ENCODE measurements around the gene PHLDB2.

Gene PHLDB2

DNA sequence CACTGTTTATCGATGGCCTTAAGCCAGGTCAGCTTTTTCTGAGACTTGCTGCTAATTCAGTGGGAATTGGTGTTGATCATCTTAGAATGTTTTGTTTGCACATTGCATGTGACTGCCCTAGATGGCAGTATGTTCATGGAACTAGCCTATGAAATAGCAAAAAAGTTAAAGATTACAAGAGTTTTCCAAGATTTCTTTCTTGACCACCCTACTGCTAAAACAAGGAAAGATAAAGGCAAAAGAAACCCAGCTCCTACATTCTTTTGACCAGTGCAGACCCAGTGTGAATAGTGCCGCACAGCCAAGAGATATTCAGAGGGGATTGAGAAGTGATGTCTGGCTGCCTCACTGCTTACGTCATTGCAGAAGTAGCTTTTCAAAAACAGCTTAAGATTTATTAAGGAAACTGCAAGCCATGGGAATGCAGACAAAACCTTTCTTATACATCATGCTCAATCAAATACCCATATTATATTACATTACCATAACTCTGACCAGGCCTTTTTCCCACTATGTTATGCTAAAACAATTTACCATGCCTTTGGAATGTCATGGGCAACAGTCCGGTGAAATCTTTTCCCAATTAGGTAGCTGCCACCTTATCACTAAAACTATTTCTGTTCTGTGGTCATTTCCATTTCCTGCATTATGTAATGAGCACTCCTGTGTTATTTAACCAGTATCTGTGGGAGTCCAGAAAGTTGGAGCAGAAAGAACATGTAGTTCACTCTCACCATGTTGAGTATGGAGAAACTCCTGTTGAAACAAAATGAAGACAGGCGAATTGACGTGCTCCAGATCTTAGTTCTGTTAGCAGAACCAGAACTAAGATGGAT is 6.0 kb downstream of the PHLDB2 start:
- no peak overlapping the region for H4K91ac ChIP-seq (ENCODE audit: low read depth, low read length, poor library complexity)
- no peak overlapping the region for H2BK15ac ChIP-seq (ENCODE audit: low read length)
- H3K4me2 ChIP-seq (ENCODE audit: insufficient read depth, low read length, poor library complexity, severe bottlenecking), result no peak overlapping the region
- H3K14ac ChIP-seq (ENCODE audit: low read length), result no peak overlapping the region
- WGBS, 2 donors (ENCODE audit: extremely low coverage in 2 of 2, insufficient read length in 2 of 2, insufficient replicate concordance in 1 of 2), result no CpG with 5 or more reads among the region's 6 CpGs
- no peaks in the 10 kb centered on the region for H3K79me1 ChIP-seq (ENCODE audit: low read depth, low read length)
- no peak overlapping the region for H2BK12ac ChIP-seq (ENCODE audit: low read length)
- H3K4ac ChIP-seq (ENCODE audit: low read length), result no peak overlapping the region
- peaks cover 0 to 2% of the 10 kb centered on the region in 2 donors for H3K9me3 ChIP-seq (replicated peaks in 1 of 2; ENCODE audit: control insufficient read depth in 2 of 2, insufficient read depth in 1 of 2, low read depth in 1 of 2, low read length in 2 of 2)
- no peak overlapping the region for H2BK120ac ChIP-seq (ENCODE audit: low read depth, low read length)
- H3K36me3 ChIP-seq (replicated peaks in 1 of 2; ENCODE audit: control insufficient read depth in 2 of 2, insufficient read depth in 2 of 2, low read length in 2 of 2), result no peaks in the 10 kb centered on the region
- H3K27ac ChIP-seq (replicated peaks; ENCODE audit: low read length), result no peak overlapping the region
- peak overlapping the region; percentile 6 for H2AFZ ChIP-seq (ENCODE audit: low read length)
- no peak overlapping the region for H3K4me3 ChIP-seq (ENCODE audit: low read length in 2 of 2)
- peaks cover 9 to 46% of the 10 kb centered on the region in 2 donors for H3K4me1 ChIP-seq (ENCODE audit: control insufficient read depth in 2 of 2, insufficient read depth in 1 of 2, low read depth in 1 of 2, low read length in 2 of 2)
- no peak overlapping the region for H3K23ac ChIP-seq (ENCODE audit: low read depth, low read length, poor library complexity)
- no peaks in the 10 kb centered on the region for H3K27me3 ChIP-seq (ENCODE audit: control insufficient read depth in 3 of 3, insufficient read depth in 3 of 3, low read depth in 1 of 3, low read length in 3 of 3)
- DNase-seq (ENCODE audit: low spot score), result no peak
- no peak overlapping the region for H3K18ac ChIP-seq (ENCODE audit: low read length)
- H2AK5ac ChIP-seq (ENCODE audit: low read depth, low read length), result no peak overlapping the region
- H2BK5ac ChIP-seq (ENCODE audit: low read length), result no peak overlapping the region
- no peak overlapping the region for H3K9ac ChIP-seq (ENCODE audit: low read depth, low read length, poor library complexity)
- H4K8ac ChIP-seq (ENCODE audit: low read depth, low read length), result no peak overlapping the region

DNA sequence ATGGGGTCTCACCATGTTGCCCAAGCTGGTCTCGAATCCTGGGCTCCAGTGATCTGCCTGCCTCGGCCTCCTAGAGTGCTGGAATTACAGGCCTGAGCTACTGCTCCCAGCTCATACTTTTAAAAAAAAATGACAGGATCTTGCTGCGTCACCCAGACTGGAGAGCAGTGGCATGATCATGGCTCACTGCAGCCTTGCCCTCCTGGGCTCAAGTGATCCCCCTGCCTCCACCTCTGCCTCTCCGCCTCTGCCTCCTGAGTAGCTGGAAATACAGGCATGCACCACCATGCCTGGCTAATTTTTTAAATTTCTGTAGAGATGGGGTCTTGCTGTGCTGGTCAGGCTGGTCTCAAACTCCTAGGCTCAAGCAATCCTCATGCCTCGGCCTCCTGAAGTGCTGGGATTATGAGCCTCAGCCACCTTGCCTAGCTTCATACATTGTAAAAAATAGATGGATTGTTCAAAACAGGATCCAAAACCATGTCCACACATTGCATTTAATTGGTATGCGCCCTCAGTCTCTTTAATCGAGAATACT is 8.9 kb downstream of the PHLDB2 start:
- no peak overlapping the region for H3K4me2 ChIP-seq (ENCODE audit: insufficient read depth, low read length, poor library complexity, severe bottlenecking)
- H2AFZ ChIP-seq (ENCODE audit: low read length), result no peak overlapping the region
- no peak overlapping the region for H2BK15ac ChIP-seq (ENCODE audit: low read length)
- no peak overlapping the region for H2BK120ac ChIP-seq (ENCODE audit: low read depth, low read length)
- H4K8ac ChIP-seq (ENCODE audit: low read depth, low read length), result no peak overlapping the region
- no peaks in the 10 kb centered on the region for H3K79me1 ChIP-seq (ENCODE audit: low read depth, low read length)
- H2AK5ac ChIP-seq (ENCODE audit: low read depth, low read length), result no peak overlapping the region
- H3K18ac ChIP-seq (ENCODE audit: low read length), result no peak overlapping the region
- H3K23ac ChIP-seq (ENCODE audit: low read depth, low read length, poor library complexity), result no peak overlapping the region
- no peak overlapping the region for H4K91ac ChIP-seq (ENCODE audit: low read depth, low read length, poor library complexity)
- H2BK12ac ChIP-seq (ENCODE audit: low read length), result no peak overlapping the region
- H3K4ac ChIP-seq (ENCODE audit: low read length), result no peak overlapping the region
- no peak for DNase-seq (ENCODE audit: low spot score)
- H3K9me3 ChIP-seq (replicated peaks in 1 of 2; ENCODE audit: control insufficient read depth in 2 of 2, insufficient read depth in 1 of 2, low read depth in 1 of 2, low read length in 2 of 2), result peaks cover 0 to 2% of the 10 kb centered on the region in 2 donors
- H2BK5ac ChIP-seq (ENCODE audit: low read length), result no peak overlapping the region
- H3K4me1 ChIP-seq (ENCODE audit: control insufficient read depth in 2 of 2, insufficient read depth in 1 of 2, low read depth in 1 of 2, low read length in 2 of 2), result peaks cover 16 to 47% of the 10 kb centered on the region in 2 donors
- no CpG with 5 or more reads among the region's 7 CpGs for WGBS, 2 donors (ENCODE audit: extremely low coverage in 2 of 2, insufficient read length in 2 of 2, insufficient replicate concordance in 1 of 2)
- no peak overlapping the region for H3K9ac ChIP-seq (ENCODE audit: low read depth, low read length, poor library complexity)
- peaks cover 0 to 21% of the 10 kb centered on the region in 2 donors for H3K36me3 ChIP-seq (replicated peaks in 1 of 2; ENCODE audit: control insufficient read depth in 2 of 2, insufficient read depth in 2 of 2, low read length in 2 of 2)
- no peak overlapping the region for H3K27ac ChIP-seq (replicated peaks; ENCODE audit: low read length)
- no peaks in the 10 kb centered on the region for H3K27me3 ChIP-seq (ENCODE audit: control insufficient read depth in 3 of 3, insufficient read depth in 3 of 3, low read depth in 1 of 3, low read length in 3 of 3)
- no peak overlapping the region for H3K4me3 ChIP-seq (ENCODE audit: low read length in 2 of 2)
- no peak overlapping the region for H3K14ac ChIP-seq (ENCODE audit: low read length)

DNA sequence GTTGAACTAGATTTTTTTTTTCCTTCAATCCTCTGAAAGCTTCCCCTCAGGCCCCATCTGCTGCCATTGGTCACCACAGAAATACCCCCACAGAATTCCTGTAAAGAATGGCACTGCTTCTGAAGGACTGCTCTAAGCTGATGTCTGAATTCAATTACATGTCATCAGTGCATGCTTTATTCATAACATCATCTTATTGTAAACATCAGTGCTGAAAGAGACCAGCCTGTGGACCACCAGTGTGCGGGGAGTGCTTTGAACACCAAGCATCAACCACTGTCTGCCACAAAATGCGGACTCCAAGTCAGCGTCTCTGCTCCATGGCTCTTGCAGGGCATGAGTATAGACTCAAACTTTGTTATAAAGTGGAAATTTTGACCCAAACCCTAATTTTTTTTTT is 11.6 kb downstream of the PHLDB2 start:
- H3K4me1 ChIP-seq (ENCODE audit: control insufficient read depth in 2 of 2, insufficient read depth in 1 of 2, low read depth in 1 of 2, low read length in 2 of 2), result peaks cover 19 to 29% of the 10 kb centered on the region in 2 donors
- peaks cover 0 to 4% of the 10 kb centered on the region in 2 donors for H3K9me3 ChIP-seq (replicated peaks in 1 of 2; ENCODE audit: control insufficient read depth in 2 of 2, insufficient read depth in 1 of 2, low read depth in 1 of 2, low read length in 2 of 2)
- H3K79me1 ChIP-seq (ENCODE audit: low read depth, low read length), result no peaks in the 10 kb centered on the region
- H3K14ac ChIP-seq (ENCODE audit: low read length), result no peak overlapping the region
- no peak overlapping the region for H3K4me2 ChIP-seq (ENCODE audit: insufficient read depth, low read length, poor library complexity, severe bottlenecking)
- no CpG with 5 or more reads among the region's 3 CpGs for WGBS, 2 donors (ENCODE audit: extremely low coverage in 2 of 2, insufficient read length in 2 of 2, insufficient replicate concordance in 1 of 2)
- no peak overlapping the region for H2BK15ac ChIP-seq (ENCODE audit: low read length)
- H3K27me3 ChIP-seq (ENCODE audit: control insufficient read depth in 3 of 3, insufficient read depth in 3 of 3, low read depth in 1 of 3, low read length in 3 of 3), result no peaks in the 10 kb centered on the region
- no peak overlapping the region for H2BK12ac ChIP-seq (ENCODE audit: low read length)
- peaks cover 0 to 41% of the 10 kb centered on the region in 2 donors for H3K36me3 ChIP-seq (replicated peaks in 1 of 2; ENCODE audit: control insufficient read depth in 2 of 2, insufficient read depth in 2 of 2, low read length in 2 of 2)
- H3K27ac ChIP-seq (replicated peaks; ENCODE audit: low read length), result no peak overlapping the region
- H2AK5ac ChIP-seq (ENCODE audit: low read depth, low read length), result no peak overlapping the region
- DNase-seq (ENCODE audit: low spot score), result no peak
- no peak overlapping the region for H3K23ac ChIP-seq (ENCODE audit: low read depth, low read length, poor library complexity)
- no peak overlapping the region for H3K4ac ChIP-seq (ENCODE audit: low read length)
- H3K18ac ChIP-seq (ENCODE audit: low read length), result peak overlapping the region; percentile 44
- H2BK120ac ChIP-seq (ENCODE audit: low read depth, low read length), result no peak overlapping the region
- H4K91ac ChIP-seq (ENCODE audit: low read depth, low read length, poor library complexity), result no peak overlapping the region
- H2BK5ac ChIP-seq (ENCODE audit: low read length), result no peak overlapping the region
- H2AFZ ChIP-seq (ENCODE audit: low read length), result no peak overlapping the region
- no peak overlapping the region for H4K8ac ChIP-seq (ENCODE audit: low read depth, low read length)
- H3K9ac ChIP-seq (ENCODE audit: low read depth, low read length, poor library complexity), result no peak overlapping the region
- H3K4me3 ChIP-seq (ENCODE audit: low read length in 2 of 2), result no peak overlapping the region

DNA sequence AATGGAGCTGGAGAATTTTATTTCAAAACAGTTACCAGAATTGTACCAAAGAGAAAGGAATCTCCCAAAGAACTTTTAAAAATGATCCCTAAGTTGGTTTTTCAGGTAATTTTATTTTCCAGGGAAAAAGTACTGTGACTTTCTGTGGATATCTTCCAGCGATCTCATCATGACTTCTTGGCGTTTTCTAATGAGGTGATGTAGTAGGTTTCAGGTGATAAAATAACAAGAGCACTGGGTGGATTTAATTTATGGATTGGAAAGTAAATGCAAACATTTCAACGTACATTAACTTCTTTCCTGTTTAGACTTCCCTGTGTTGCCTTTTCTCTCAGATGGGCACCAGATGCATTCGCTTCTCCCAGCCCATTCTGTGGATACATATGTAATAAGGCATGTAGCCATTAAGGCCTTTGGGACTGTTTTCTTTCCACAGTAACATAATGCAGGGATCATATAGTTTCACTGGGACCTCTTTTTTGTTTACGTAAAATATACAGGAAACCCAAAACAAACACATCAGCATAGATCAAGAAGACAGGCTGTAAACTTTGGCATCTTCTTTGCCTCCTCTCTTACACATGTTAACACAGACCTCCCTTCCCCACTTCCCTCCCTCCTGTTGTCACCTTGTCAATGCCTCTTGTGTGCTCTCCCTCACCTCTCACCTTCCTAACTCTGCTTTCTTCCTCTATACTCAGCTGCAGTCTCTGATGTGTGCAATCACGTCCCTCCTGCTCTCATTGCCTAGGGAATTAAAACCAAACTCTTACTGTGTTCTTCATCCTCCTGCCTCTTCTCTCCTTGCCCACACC is 13.0 kb downstream of the PHLDB2 start:
- Histone ChIP-seq H3K36me3 (replicated peaks in 1 of 2; ENCODE audit: control insufficient read depth in 2 of 2, insufficient read depth in 2 of 2, low read length in 2 of 2) (peaks cover 0 to 47% of the 10 kb centered on the region in 2 donors), H2BK5ac (ENCODE audit: low read length) (no peak overlapping the region), H3K27ac (replicated peaks; ENCODE audit: low read length) (no peak overlapping the region), H2AK5ac (ENCODE audit: low read depth, low read length) (no peak overlapping the region), H3K4me2 (ENCODE audit: insufficient read depth, low read length, poor library complexity, severe bottlenecking) (no peak overlapping the region), H2AFZ (ENCODE audit: low read length) (no peak overlapping the region), H3K23ac (ENCODE audit: low read depth, low read length, poor library complexity) (no peak overlapping the region), H4K8ac (ENCODE audit: low read depth, low read length) (no peak overlapping the region), H3K27me3 (ENCODE audit: control insufficient read depth in 3 of 3, insufficient read depth in 3 of 3, low read depth in 1 of 3, low read length in 3 of 3) (no peaks in the 10 kb centered on the region), H3K9ac (ENCODE audit: low read depth, low read length, poor library complexity) (no peak overlapping the region), H3K9me3 (replicated peaks in 1 of 2; ENCODE audit: control insufficient read depth in 2 of 2, insufficient read depth in 1 of 2, low read depth in 1 of 2, low read length in 2 of 2) (peaks cover 0 to 10% of the 10 kb centered on the region in 2 donors), H2BK120ac (ENCODE audit: low read depth, low read length) (no peak overlapping the region), H3K4me1 (ENCODE audit: control insufficient read depth in 2 of 2, insufficient read depth in 1 of 2, low read depth in 1 of 2, low read length in 2 of 2) (peaks cover 19 to 29% of the 10 kb centered on the region in 2 donors), H3K4me3 (ENCODE audit: low read length in 2 of 2) (no peak overlapping the region), H3K14ac (ENCODE audit: low read length) (no peak overlapping the region), H2BK12ac (ENCODE audit: low read length) (no peak overlapping the region), H3K4ac (ENCODE audit: low read length) (no peak overlapping the region), H3K18ac (ENCODE audit: low read length) (no peak overlapping the region), H2BK15ac (ENCODE audit: low read length) (no peak overlapping the region), H4K91ac (ENCODE audit: low read depth, low read length, poor library complexity) (no peak overlapping the region), H3K79me1 (ENCODE audit: low read depth, low read length) (no peaks in the 10 kb centered on the region)
- no CpG with 5 or more reads among the region's 6 CpGs for WGBS, 2 donors (ENCODE audit: extremely low coverage in 2 of 2, insufficient read length in 2 of 2, insufficient replicate concordance in 1 of 2)
- DNase-seq (ENCODE audit: low spot score), result no peak
